GM18508 (cell line): ENCODE results near the gene APOL5.

ENCODE experiments used
- ATAC-seq: cut with Tn5 transposase; IDR thresholded peaks from one replicate; pipeline ENCODE4 v1.9.1; 2021; ENCODE audit warnings: moderate number of reproducible peaks; ENCODE audit not compliant: insufficient read depth, unreplicated experiment

APOL5 gene

DNA sequence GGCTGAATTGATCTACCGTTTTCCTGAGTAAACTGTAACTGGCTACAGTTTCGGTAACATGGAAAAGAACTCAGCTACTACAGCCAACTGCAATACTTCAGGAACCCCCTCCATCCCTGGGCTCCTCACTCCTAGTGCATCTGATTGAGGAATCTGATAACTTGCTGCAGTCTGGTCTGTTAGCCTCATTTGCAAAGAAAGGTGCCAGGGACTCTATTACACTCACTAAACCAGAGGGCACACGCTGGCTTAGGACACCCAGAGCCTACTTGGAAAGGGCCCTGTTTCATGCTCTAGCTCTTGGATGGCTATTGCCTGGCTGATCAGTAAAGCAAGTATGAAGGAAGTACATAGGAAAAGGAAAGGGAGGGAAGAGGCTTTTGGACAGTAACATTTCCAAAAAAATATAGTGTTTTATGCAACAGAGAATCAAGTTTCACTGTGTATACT, 22.3 kb downstream of the APOL5 start:
- no peak for ATAC-seq

DNA sequence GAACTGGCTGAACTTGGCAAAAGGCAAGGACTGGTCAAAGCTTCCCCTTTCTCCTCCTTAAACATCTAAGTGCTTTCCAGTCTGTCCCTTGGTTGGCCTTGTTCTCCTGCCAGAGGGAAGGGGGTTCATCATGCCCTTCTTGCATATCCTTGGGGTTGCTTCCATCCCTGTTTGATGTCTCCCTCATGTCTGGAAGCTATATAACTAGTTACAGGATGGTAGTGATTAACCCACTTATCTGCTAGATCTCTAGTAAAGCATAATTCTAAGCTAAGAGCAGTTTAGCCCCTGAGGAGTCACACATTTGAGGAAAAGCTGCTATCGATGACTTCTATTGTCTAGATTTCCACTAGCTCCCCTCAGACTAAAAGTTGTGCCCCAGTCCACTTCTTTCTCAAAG, 22.9 kb downstream of the APOL5 start:
- ATAC-seq = no peak

DNA sequence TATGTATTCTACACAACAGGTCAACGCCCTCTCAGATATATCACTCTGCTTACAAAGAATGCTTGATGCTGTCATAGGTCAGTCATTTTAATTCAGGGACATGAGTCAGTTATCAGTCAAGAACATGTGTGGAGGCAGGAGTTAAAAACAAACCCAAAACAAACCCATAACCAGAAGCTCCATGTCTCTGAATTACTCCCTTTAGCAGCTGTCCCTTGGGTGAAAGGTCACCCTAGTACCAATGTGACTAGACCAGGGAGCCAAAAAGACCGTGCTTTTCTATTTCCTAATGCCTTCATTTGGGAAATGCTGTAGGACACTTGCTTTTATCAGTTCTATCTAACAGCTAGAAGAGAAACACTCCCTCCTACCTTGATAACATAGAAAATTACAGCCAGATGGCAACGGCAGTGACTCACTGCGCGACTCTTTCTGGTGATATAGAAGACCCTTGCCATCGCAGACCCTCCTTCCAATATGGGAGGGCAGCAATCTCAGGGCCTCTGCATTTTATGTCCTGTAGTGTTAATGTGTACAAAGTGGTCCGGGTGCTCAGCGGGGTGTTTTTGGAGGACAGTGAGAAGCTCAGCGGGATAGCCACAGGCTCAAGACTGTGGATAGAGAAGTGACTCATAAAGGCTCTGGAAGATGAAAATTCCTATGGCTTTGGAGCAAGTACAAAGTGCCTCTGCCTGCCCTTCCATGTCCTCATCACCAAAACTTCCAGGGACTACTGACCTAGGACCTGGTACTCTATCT, 24.8 kb downstream of the APOL5 start:
- no peak for ATAC-seq

DNA sequence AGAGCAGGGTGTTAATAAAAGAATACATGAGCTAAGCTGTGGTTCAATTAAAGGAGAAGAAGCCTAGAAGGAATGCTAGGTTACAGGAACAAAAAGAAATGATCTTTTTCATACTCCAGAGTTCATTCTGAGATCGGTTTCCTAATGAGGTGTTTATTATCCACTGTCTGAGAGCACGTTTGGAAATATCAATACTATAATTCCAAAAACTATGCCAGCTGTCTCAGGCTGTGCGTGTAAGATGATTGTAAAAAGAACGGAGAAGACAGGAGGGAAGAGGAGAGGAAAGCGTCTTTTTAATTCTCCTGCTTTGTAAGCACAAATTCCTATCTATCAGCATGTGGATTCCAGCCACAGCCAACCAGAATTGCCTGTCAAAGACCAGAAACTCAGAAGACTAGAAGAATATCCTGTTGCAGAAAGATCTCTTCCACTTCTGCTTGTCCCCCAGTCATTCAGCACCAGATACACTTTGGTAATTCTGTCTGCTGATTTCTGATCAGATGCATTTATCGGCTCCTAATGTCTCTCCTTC, 25.7 kb downstream of the APOL5 start:
- no peak for ATAC-seq

DNA sequence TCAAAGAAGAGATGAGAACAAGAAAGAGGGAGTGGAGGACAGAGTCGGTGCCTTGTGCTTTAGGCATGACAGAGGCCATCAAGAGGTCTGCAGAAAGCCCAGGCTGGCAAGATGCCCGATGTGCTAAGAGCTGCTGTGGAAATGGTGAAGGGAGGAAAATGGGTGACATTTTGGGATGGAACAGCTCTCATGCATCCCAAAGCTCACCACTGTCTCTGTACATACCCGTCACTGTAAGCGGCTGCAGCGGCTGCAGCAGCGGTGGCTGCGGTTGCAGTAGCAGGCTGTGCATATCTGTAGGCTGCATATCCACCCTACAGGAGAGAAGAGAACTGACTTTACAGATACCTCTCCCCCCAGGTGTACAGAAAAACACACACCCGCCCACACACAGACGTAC, 28.6 kb downstream of the APOL5 start:
- ATAC-seq = no peak

DNA sequence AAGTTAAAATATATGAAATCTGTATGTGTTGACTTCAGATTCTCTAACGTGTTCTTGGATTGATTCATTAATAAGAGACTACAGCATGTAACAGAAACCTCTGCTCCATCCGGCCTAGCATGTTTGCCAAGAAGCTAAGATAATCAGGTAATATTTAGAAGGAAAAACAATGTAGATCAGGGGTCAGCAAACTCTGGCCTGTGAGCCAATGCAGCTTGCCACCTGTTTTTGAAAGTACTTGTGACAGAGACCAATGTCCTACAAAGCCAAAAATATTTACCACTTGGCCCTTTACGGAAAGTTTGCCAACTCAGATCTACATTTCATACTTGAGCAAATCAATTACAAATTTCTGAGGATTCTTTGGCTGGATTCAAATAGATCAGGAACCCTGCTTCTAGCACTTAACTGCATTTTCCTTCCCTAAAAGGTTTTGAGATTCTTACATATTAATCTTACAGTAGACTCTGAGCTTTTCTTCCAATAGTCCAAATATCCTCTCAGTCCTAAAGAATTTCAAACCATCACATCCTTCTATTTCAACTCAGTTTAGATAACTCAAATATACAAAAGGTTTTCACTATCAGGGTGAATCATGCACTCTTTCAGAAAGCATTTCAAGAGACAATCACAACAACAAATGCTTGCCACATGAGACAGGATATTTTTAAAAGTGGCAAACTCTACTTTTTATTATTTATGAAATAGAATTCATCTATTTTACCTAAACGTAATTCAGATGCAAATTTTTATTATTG, 29.5 kb downstream of the APOL5 start:
- ATAC-seq = no peak

DNA sequence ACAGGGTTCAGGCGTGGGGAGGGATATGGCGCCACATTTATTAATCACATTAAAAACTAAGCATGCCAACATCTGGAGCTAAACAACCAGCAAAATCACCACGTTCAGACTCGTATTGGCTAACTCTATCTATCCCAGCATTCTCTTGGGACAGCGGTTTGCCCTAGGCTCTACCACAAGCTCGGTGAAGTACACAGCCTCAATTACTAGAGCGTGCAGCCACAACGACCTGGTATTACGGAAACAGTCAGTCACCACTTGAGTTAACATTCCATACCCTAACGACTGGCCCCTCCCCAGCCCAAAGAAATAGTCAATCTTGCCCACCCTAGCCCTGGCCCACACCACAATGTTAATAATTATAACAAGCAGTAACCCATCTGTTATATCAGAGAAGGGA, 32.1 kb downstream of the APOL5 start:
- ATAC-seq = peak; percentile 40

DNA sequence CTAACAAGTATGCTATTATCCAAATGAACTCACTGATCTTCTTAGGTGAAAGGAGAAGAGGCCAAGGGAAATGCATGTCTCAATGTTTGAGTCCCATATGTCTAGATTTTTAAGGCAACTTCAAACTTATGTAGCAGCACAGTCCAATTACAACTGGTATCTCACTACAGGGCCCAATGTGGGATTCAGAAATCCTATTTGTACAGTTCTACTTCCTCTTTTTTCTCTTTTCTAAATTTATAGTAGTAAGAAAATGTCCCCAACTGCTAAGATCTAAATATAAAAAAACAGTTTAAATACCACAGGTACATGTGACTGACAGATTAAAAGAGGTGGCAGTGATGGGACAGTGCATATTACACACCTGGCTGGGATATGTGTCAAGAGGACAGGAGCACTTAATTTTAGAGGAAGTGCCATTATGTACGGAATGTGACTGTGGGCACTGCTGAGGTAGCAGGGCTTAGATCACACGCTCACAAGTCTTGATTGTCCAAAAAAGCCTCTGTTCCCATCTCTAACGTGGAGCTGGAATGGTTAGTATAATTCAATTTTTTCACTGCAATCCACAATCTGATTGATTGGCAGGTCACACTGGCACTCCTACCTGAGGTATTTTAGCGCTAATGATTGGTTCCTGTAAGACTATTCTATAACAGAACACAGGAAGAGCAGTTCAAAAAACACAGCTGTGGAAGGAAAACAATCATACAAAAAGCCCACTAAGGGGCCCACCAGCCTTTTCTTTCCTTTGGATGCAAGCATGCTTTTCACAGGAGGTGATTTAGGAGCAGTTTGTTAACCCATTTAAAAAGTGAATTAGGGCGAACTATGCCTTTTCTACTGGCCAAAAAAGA, 34.6 kb downstream of the APOL5 start:
- no peak for ATAC-seq

DNA sequence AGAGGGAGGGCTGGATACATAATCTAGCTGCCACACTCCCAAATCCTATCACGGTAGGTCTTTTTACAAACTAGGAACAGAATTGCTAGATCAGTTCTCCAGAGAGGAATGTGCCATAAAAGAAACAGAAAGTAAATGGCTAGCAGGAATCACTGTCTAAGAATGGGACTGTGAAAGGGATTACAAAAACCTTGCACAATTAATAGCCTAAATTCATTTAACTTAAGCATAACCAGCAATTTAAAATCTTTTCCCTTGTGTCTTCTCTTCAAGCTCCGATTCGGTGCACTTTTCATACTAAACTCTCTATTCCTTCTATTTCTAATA, 35.2 kb downstream of the APOL5 start:
- ATAC-seq = no peak

DNA sequence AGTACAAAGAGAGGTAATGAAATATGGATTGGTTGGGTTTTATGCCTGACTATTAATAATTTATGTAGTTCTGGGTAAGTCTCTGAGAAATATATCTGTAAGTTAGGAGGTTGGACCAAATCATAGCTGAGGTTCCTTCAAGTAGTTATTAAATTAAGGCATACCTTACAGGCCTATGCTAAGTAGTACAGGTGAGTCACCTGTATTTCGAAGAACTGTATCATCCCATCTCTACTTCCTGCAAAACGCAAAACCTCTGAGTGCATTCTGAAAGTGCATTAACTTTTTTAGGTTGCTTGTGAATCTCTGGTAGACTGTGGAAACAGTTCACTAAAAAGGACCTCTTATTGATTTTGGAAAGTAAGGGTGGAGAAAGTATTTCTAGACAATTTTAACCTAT, 37.1 kb downstream of the APOL5 start:
- ATAC-seq = no peak

DNA sequence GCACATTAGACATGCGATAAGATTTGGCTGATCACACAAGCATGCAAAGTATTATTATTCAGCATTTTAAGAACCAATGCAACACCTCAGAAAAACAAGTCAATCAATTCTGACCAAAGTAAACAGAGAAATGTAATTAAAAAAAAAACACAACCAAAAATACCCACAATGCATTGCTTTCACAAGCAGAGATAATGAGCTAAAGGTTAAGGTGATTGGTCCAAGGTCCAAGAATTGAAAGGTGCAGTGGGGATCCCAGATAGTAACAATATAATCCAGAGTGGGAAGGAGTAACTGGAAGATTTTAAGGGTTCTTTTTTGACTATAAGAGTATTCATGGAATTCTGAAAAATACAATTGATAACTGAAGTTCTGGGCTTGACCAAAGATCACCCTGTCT, 39.0 kb downstream of the APOL5 start:
- no peak for ATAC-seq

DNA sequence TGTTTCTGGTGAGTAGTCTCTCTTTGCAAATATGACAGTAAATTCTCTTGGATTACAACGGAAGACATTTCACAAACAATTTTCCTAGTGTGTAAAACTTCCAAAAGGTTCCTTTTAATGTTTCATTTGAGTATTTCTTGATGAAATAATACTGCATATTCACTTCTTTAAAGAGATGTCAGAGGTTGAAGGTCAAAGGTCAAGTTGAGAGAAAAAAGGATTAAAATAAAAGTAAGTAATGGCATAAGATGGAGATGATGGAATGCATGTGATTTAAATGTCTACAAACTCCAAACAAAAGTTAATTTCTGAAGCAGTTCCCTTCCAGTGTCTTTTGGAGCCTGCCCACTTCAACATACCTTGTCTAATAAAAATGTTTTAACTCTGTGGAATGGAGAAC, 40.7 kb downstream of the APOL5 start:
- no peak for ATAC-seq

DNA sequence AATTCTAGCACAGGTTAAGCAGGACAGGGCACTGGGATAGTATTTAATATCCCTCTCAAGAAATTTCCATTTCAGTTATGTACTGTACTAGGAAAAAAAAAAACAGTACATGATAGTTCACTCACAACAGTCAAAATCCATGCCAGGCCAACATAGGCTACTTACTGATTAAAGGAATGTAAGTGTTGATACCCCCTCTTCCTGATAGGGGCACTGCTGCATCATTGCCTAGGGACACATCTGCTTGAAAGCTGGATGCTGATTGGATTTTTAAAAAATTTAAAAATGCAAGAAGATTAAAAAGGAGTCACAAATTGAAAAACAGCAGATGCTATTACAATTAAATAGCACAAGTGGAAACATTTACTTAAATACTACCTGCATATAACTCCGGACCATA, 43.4 kb downstream of the APOL5 start:
- ATAC-seq = no peak

DNA sequence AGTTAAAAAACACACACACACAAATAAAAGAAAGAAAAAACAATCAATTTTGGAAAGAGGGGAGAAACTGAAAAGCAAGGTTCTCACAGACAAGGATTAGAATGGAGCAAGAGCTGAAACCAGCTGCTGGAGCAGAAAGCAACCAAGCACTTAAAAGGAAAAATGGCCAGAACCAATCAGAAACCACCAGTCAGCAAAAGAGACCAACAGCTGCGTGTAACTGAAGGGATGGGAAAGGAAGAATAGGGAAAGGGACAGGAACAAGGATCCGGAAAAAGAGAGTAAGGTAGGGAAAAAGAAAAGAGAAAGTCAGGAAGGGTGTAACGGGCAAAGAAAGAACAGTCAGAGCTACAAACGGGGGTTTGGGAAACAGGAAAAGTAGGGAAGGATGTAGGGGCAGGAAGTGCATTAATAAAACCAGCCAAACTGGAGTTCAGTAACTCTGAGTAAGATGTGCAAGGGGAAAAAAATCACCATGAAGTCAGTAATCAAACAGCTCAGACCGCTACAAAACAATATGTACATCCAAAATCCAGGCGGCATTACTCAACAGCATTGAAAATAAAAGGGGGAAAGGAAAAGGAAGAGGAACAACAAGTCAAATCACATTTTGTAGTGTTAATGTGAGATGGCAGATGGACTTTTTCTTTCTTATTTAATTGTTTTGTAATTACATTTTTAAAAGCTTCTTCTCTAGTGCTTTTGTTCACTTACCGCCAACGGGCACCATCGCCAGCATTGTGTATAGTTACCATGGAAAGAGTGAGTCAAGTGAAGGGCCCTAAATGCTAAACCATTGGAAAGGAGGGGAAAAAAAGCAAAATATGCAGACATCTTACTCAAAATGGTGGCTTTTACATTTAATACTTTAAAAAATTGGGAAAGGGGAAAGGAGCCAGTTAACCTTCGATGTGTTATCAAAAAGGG, 49.2 kb downstream of the APOL5 start:
- ATAC-seq = no peak

DNA sequence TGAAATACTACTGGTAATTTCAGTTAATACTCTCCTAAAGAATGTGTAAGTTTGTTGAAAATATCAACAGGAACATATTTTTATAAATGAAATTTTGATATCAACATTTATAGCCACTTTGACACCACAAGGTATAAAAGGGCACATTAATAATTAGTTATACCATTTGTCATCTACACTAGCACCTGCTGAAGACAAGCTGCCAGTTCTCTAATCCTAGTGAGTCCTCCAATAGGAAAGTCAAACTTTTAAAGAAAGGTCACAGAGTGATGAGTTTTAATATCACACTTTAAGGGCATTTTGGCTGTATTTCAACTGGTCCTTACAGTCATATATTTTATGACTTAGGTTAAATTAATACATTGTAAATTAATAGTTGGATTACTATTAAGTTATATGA, 52.3 kb downstream of the APOL5 start:
- ATAC-seq = no peak

DNA sequence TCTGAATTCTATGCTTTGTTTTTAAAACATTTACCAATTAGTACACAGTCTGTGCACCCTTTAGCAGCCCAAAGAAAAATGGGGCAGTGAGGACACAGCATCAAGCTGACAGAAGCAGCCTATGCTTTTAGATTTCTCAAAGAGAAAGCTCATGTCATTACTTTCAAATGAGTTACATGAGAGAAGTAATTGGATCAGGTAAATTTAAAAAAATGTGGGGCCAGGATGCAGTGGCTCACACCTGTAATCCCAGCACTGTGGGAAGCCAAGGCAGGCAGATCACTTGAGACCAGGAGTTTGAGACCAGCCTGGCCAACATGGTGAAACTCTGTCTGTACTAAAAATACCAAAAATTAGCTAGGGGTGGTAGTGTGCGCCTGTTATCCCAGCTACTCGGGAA, 57.7 kb downstream of the APOL5 start:
- no peak for ATAC-seq

DNA sequence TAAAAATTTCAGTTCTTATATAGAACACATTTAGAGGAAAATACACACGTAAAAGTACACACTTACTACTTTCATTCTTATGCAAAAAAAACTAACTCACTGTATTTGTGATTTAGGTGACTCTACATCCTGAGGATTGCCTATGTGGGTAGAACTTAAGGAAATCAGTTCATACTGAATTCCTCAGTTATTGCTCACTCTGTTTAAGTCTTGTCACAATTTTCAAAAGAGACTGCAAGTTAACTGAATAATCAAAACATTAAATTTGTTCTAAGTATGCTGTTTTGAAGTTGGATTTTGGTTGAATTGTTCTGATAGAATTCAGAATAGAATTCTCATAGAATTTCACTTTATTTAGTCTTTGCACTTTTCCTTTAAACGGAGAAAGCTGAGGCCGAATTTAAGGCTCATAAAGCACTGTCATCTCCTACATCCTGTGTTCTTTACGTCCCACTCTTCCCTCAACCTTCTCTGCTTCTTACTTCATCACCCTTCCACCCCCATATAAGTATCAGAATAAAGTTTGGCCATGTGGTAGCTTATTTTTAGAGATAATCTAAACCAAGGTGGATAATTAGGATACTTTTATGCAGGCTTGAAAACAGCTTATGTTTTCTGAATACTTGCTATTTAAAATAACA, 59.8 kb downstream of the APOL5 start:
- no peak for ATAC-seq
